Measurements from ENCODE around the gene GALNT10. TPM values are rescaled to one million over a fixed set of nuclear protein-coding genes. Genes with fewer than 3 reads are reported as not detected.

Gene GALNT10
- polyA plus RNA-seq, 1 of the 3 experiments (the other 2 are of a cell fraction), result 56.3 TPM

- Histone ChIP-seq H3K4me1 (ENCODE audit: control insufficient read depth in 1 of 2, insufficient read depth in 2 of 2, low read depth in 1 of 2, low read length in 1 of 2) (peaks cover 0 to 15% of the 10 kb centered on the region in 2 experiments; a peak in 1 of 4 replicates), H3F3A (replicated peaks; ENCODE audit: insufficient read depth) (no peaks in the 10 kb centered on the region), H3K9ac (no peak overlapping the region), H3K36me3 (replicated peaks in 1 of 2; ENCODE audit: control insufficient read depth in 1 of 2, insufficient read depth in 2 of 2, low read length in 1 of 2) (peaks cover 22 to 40% of the 10 kb centered on the region in 2 experiments), H3K27ac (ENCODE audit: low read depth in 2 of 2, low read length in 1 of 2) (no peak overlapping the region), H3K9me2 (no peaks in the 10 kb centered on the region), H3K79me2 (ENCODE audit: insufficient read depth) (no peaks in the 10 kb centered on the region), H3K27me3 (ENCODE audit: insufficient read depth) (no peaks in the 10 kb centered on the region), H4K20me1 (ENCODE audit: insufficient read depth) (no peaks in the 10 kb centered on the region), H2AFZ (ENCODE audit: low read depth) (no peak overlapping the region), H3K9me3 (no peaks in the 10 kb centered on the region), H3K4me3 (ENCODE audit: low read depth in 2 of 2, low read length in 1 of 2) (no peak overlapping the region), H3K4me2 (no peak overlapping the region)
- ChIA-PET CTCF (interaction anchor here (1.1 to 6.7 kb wide), 6 partner anchors 10 to 388 kb away, joined by 3 to 45 read pairs (median 4); no protein-coding TSS in a partner anchor), POLR2A (no interaction called here)
- DNase-seq, result no peak
- 94% methylated on average over 4 of the region's 4 CpGs for WGBS (ENCODE audit: low lambda C conversion rate)
- TF ChIP-seq, protein P1, sequence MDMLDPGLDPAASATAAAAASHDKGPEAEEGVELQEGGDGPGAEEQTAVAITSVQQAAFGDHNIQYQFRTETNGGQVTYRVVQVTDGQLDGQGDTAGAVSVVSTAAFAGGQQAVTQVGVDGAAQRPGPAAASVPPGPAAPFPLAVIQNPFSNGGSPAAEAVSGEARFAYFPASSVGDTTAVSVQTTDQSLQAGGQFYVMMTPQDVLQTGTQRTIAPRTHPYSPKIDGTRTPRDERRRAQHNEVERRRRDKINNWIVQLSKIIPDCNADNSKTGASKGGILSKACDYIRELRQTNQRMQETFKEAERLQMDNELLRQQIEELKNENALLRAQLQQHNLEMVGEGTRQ (IDR thresholded peaks at IDR 0.05; ENCODE audit: borderline replicate concordance, low read depth, low read length), result no peak
- TF ChIP-seq NRF1 (IDR thresholded peaks at IDR 0.05; ENCODE audit: low read depth, low read length), result no peak
- TF ChIP-seq TEAD4 (IDR thresholded peaks at IDR 0.05; ENCODE audit: borderline replicate concordance, insufficient read depth), result no peak
- no peak for TF ChIP-seq EP300 (IDR thresholded peaks at IDR 0.05; ENCODE audit: borderline replicate concordance in 1 of 2, low read depth in 1 of 2, low read length in 1 of 2)
- TF ChIP-seq GATA2 (CRISPR knock-in tag; IDR thresholded peaks at IDR 0.05), result no peak
- no peak for TF ChIP-seq GABPA (IDR thresholded peaks at IDR 0.05; ENCODE audit: low read depth)
- no peak for TF ChIP-seq SIN3A (IDR thresholded peaks at IDR 0.05; ENCODE audit: borderline replicate concordance, low read depth, low read length)
Observed at GRCh38 chr5:154460172-154460571, 269.6 kb downstream of the GALNT10 start.

DNA sequence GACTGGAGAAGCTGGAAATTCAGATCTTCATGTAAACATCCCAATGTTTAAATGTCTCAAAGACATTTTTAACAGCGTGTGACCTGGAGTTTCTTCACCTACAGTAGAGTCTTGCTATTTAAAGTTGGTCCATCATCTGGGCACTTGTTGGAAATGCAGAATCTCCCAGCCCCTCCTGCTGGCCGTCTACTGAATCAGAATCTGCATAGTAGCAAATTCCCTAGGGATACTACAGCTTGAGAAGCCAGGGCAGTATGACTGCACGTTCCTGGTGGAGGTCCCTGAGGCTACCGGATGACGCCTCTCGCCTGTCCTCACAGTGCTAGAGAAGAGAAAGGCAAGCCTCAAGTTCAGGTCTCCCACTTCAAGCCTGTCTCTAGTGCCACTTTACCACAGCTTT lies 271.0 kb downstream of the GALNT10 start:
- Histone ChIP-seq H3K36me3 (replicated peaks in 1 of 2; ENCODE audit: control insufficient read depth in 1 of 2, insufficient read depth in 2 of 2, low read length in 1 of 2) (peaks cover 8 to 28% of the 10 kb centered on the region in 2 experiments), H3K4me3 (ENCODE audit: low read depth in 2 of 2, low read length in 1 of 2) (no peak overlapping the region), H3K9me2 (no peaks in the 10 kb centered on the region), H3K27ac (ENCODE audit: low read depth in 2 of 2, low read length in 1 of 2) (no peak overlapping the region), H3F3A (replicated peaks; ENCODE audit: insufficient read depth) (no peaks in the 10 kb centered on the region), H3K4me1 (ENCODE audit: control insufficient read depth in 1 of 2, insufficient read depth in 2 of 2, low read depth in 1 of 2, low read length in 1 of 2) (peaks cover 0 to 18% of the 10 kb centered on the region in 2 experiments; a peak in 1 of 4 replicates), H4K20me1 (ENCODE audit: insufficient read depth) (no peaks in the 10 kb centered on the region), H3K4me2 (no peak overlapping the region), H3K27me3 (ENCODE audit: insufficient read depth) (no peaks in the 10 kb centered on the region), H3K79me2 (ENCODE audit: insufficient read depth) (no peaks in the 10 kb centered on the region), H3K9me3 (no peaks in the 10 kb centered on the region), H3K9ac (no peak overlapping the region), H2AFZ (ENCODE audit: low read depth) (no peak overlapping the region)
- DNase-seq, result no peak
- POLR2A ChIA-PET, result no interaction called here
- WGBS (ENCODE audit: low lambda C conversion rate), result 75% methylated on average over 3 of the region's 6 CpGs
- CTCF ChIA-PET, result interaction anchor here (0.8 to 6.7 kb wide), 10 partner anchors 9 to 169 kb away, joined by 3 to 45 read pairs (median 4); no protein-coding TSS in a partner anchor
- TF ChIP-seq, protein P2, sequence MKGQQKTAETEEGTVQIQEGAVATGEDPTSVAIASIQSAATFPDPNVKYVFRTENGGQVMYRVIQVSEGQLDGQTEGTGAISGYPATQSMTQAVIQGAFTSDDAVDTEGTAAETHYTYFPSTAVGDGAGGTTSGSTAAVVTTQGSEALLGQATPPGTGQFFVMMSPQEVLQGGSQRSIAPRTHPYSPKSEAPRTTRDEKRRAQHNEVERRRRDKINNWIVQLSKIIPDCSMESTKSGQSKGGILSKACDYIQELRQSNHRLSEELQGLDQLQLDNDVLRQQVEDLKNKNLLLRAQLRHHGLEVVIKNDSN (IDR thresholded peaks at IDR 0.05; ENCODE audit: borderline replicate concordance, low read depth), result no peak
- TF ChIP-seq RAD21 (IDR thresholded peaks at IDR 0.05; ENCODE audit: low read length), result peak; percentile 44
- TF ChIP-seq, protein P3, sequence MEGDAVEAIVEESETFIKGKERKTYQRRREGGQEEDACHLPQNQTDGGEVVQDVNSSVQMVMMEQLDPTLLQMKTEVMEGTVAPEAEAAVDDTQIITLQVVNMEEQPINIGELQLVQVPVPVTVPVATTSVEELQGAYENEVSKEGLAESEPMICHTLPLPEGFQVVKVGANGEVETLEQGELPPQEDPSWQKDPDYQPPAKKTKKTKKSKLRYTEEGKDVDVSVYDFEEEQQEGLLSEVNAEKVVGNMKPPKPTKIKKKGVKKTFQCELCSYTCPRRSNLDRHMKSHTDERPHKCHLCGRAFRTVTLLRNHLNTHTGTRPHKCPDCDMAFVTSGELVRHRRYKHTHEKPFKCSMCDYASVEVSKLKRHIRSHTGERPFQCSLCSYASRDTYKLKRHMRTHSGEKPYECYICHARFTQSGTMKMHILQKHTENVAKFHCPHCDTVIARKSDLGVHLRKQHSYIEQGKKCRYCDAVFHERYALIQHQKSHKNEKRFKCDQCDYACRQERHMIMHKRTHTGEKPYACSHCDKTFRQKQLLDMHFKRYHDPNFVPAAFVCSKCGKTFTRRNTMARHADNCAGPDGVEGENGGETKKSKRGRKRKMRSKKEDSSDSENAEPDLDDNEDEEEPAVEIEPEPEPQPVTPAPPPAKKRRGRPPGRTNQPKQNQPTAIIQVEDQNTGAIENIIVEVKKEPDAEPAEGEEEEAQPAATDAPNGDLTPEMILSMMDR (IDR thresholded peaks at IDR 0.05), result peak; percentile 39
- TF ChIP-seq SMC3 (IDR thresholded peaks at IDR 0.05; ENCODE audit: low read depth, low read length), result peak; percentile 39; the same call in 1 of the 2 replicates
- TF ChIP-seq, protein P4, sequence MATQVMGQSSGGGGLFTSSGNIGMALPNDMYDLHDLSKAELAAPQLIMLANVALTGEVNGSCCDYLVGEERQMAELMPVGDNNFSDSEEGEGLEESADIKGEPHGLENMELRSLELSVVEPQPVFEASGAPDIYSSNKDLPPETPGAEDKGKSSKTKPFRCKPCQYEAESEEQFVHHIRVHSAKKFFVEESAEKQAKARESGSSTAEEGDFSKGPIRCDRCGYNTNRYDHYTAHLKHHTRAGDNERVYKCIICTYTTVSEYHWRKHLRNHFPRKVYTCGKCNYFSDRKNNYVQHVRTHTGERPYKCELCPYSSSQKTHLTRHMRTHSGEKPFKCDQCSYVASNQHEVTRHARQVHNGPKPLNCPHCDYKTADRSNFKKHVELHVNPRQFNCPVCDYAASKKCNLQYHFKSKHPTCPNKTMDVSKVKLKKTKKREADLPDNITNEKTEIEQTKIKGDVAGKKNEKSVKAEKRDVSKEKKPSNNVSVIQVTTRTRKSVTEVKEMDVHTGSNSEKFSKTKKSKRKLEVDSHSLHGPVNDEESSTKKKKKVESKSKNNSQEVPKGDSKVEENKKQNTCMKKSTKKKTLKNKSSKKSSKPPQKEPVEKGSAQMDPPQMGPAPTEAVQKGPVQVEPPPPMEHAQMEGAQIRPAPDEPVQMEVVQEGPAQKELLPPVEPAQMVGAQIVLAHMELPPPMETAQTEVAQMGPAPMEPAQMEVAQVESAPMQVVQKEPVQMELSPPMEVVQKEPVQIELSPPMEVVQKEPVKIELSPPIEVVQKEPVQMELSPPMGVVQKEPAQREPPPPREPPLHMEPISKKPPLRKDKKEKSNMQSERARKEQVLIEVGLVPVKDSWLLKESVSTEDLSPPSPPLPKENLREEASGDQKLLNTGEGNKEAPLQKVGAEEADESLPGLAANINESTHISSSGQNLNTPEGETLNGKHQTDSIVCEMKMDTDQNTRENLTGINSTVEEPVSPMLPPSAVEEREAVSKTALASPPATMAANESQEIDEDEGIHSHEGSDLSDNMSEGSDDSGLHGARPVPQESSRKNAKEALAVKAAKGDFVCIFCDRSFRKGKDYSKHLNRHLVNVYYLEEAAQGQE (IDR thresholded peaks at IDR 0.05; ENCODE audit: low read depth, low read length), result no peak
- TF ChIP-seq, protein P5, sequence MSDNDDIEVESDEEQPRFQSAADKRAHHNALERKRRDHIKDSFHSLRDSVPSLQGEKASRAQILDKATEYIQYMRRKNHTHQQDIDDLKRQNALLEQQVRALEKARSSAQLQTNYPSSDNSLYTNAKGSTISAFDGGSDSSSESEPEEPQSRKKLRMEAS (IDR thresholded peaks at IDR 0.05; ENCODE audit: low read depth), result no peak
- TF ChIP-seq NFIC (IDR thresholded peaks at IDR 0.05; ENCODE audit: borderline replicate concordance), result no peak
- TF ChIP-seq ELF1 (IDR thresholded peaks at IDR 0.05), result no peak
- TF ChIP-seq, protein P6, sequence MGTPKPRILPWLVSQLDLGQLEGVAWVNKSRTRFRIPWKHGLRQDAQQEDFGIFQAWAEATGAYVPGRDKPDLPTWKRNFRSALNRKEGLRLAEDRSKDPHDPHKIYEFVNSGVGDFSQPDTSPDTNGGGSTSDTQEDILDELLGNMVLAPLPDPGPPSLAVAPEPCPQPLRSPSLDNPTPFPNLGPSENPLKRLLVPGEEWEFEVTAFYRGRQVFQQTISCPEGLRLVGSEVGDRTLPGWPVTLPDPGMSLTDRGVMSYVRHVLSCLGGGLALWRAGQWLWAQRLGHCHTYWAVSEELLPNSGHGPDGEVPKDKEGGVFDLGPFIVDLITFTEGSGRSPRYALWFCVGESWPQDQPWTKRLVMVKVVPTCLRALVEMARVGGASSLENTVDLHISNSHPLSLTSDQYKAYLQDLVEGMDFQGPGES (IDR thresholded peaks at IDR 0.05; ENCODE audit: low read depth, low read length), result no peak
